MCF 10A (cell line): ENCODE measurements around the gene PGBD5. TPM values are rescaled to one million over a fixed set of nuclear protein-coding genes. Genes with fewer than 3 reads are reported as not detected.

Experiments used
- BruUV-seq: library from RNA; stranded (reverse); fragments of 400-500 nt; replicated peaks from 2 replicates; lab custom pipeline; 2021; lab: Mats Ljungman, UMichigan
- CTCF ChIA-PET: fragments of 300-600 bp; sonication (Branson Sonifier 250); formaldehyde crosslinking; extraction: SDS; loops from one replicate; lab custom pipeline; 2021; ENCODE audit warnings: antibody characterized with exemption, inconsistent platforms; lab: Yijun Ruan, JAX
- POLR2A ChIA-PET: fragments of 300-600, 350-650 bp; sonication (Branson Sonifier 250); formaldehyde crosslinking; extraction: SDS; loops from one replicate; lab custom pipeline; 2020; ENCODE audit warnings: antibody characterized with exemption, inconsistent platforms; lab: Yijun Ruan, JAX
- DNase-seq: peaks from one replicate; pipeline ENCODE4 v3.0.0-alpha.2; 2018; ENCODE audit not compliant: unreplicated experiment
- H3K27ac Mint-ChIP-seq: one replicate; pipeline ENCODE4 v1.8.0; 2022; ENCODE audit warnings: mild to moderate bottlenecking, low read depth, mixed read lengths; ENCODE audit not compliant: unreplicated experiment
- H3K27me3 Mint-ChIP-seq: one replicate; pipeline ENCODE4 v1.8.0; 2022; ENCODE audit warnings: mixed read lengths; ENCODE audit not compliant: insufficient read depth, unreplicated experiment
- H3K36me3 Mint-ChIP-seq: one replicate; pipeline ENCODE4 v1.8.0; 2022; ENCODE audit warnings: mild to moderate bottlenecking, moderate library complexity, mixed read lengths; ENCODE audit not compliant: insufficient read depth, unreplicated experiment
- H3K4me1 Mint-ChIP-seq: one replicate; pipeline ENCODE4 v1.8.0; 2022; ENCODE audit warnings: mixed read lengths; ENCODE audit not compliant: insufficient read depth, unreplicated experiment
- H3K4me3 Mint-ChIP-seq: one replicate; pipeline ENCODE4 v1.8.0; 2022; ENCODE audit warnings: mild to moderate bottlenecking, moderate library complexity, mixed read lengths; ENCODE audit not compliant: unreplicated experiment
- H3K9me3 Mint-ChIP-seq: one replicate; pipeline ENCODE4 v1.8.0; 2022; ENCODE audit warnings: mixed read lengths; ENCODE audit not compliant: unreplicated experiment
- CTCF ChIP-seq: fragments of 200-600 bp; IDR thresholded peaks from one replicate; pipeline ENCODE4 v1.8.0; 2022; ENCODE audit warnings: antibody characterized with exemption, mild to moderate bottlenecking; ENCODE audit not compliant: unreplicated experiment
- intact Hi-C: fragments of 100-400 bp; cut with micrococcal nuclease; formaldehyde crosslinking; loops from 2 replicates; pipeline ENCODE4 v1.14.1; 2022
- total RNA-seq: library from RNA; stranded (reverse); gene quantifications from 2 replicates; pipeline ENCODE4 v1.2.3, GENCODE V29; 2022

Gene PGBD5
- total RNA-seq, 1 experiment from 2014 or later, result 1.2 TPM

GRCh38 chr1:230427094-230427876 lies 1.2 kb upstream of the PGBD5 start:
- H3K4me3 Mint-ChIP-seq, result peak overlapping the region; percentile 63
- CTCF ChIA-PET, result interaction anchor here (0.6 to 1.0 kb wide), 5 partner anchors 31 to 772 kb away, joined by 3 to 4 read pairs (median 3); no protein-coding TSS in a partner anchor
- no peak overlapping the region for H3K27ac Mint-ChIP-seq
- DNase-seq, result no peak
- peaks cover 48% of the 10 kb centered on the region for H3K27me3 Mint-ChIP-seq
- H3K4me1 Mint-ChIP-seq, result peaks cover 17% of the 10 kb centered on the region
- intact Hi-C loops, result loop anchor here (2.0 to 5.0 kb wide), 3 partner anchors 32 to 115 kb away; no protein-coding TSS in a partner anchor
- BruUV-seq, result no TSS peak
- no peaks in the 10 kb centered on the region for H3K36me3 Mint-ChIP-seq
- POLR2A ChIA-PET, result interaction anchor here (1.3 to 3.8 kb wide), 5 partner anchors 9 to 99 kb away, joined by 3 to 27 read pairs (median 5); no protein-coding TSS in a partner anchor
- no peak for TF ChIP-seq CTCF
- H3K9me3 Mint-ChIP-seq, result no peaks in the 10 kb centered on the region

- intact Hi-C loops, result loop anchor here (2.0 to 5.0 kb wide), 3 partner anchors 33 to 113 kb away; no protein-coding TSS in a partner anchor
- peak overlapping the region; percentile 63 for H3K4me3 Mint-ChIP-seq
- no peaks in the 10 kb centered on the region for H3K36me3 Mint-ChIP-seq
- peaks cover 17% of the 10 kb centered on the region for H3K4me1 Mint-ChIP-seq
- BruUV-seq, result no TSS peak
- H3K27me3 Mint-ChIP-seq, result peaks cover 52% of the 10 kb centered on the region
- ChIA-PET CTCF (interaction anchor here (0.6 kb wide), 1 partner anchor 216 kb away, joined by 3 read pairs; no protein-coding TSS in a partner anchor), POLR2A (interaction anchor here (0.9 to 3.8 kb wide), 5 partner anchors 25 to 98 kb away, joined by 3 to 27 read pairs (median 5); no protein-coding TSS in a partner anchor)
- DNase-seq, result no peak
- H3K9me3 Mint-ChIP-seq, result no peaks in the 10 kb centered on the region
- no peak overlapping the region for H3K27ac Mint-ChIP-seq
- no peak for TF ChIP-seq CTCF
These were observed 660 bp downstream of the PGBD5 start for GRCh38 chr1:230425252-230426091.

GRCh38 chr1:230424391-230425251 lies 1.5 kb downstream of the PGBD5 start:
- Mint-ChIP-seq H3K36me3 (no peaks in the 10 kb centered on the region), H3K27ac (no peak overlapping the region), H3K27me3 (peaks cover 52% of the 10 kb centered on the region), H3K4me3 (peak overlapping the region; percentile 50), H3K9me3 (no peaks in the 10 kb centered on the region), H3K4me1 (peaks cover 17% of the 10 kb centered on the region)
- no peak for TF ChIP-seq CTCF
- intact Hi-C loops, result loop anchor here (5.0 kb wide), 2 partner anchors 97 to 112 kb away; no protein-coding TSS in a partner anchor
- peak; percentile 39 for DNase-seq
- ChIA-PET POLR2A (interaction anchor here (0.6 to 1.7 kb wide), 4 partner anchors 42 to 143 kb away, joined by 3 to 5 read pairs (median 4); no protein-coding TSS in a partner anchor), CTCF (interaction anchor here (0.6 to 1.4 kb wide), 3 partner anchors 52 to 217 kb away, joined by 3 to 6 read pairs (median 3); no protein-coding TSS in a partner anchor)
- no TSS peak for BruUV-seq
